Mucosa of rectum (tissue), 2 donors: ENCODE data around the gene ARHGEF17.
"Not testable (repeated sequence)": the region's sequence is repeated elsewhere in the genome, so short reads cannot be mapped to it uniquely, and the experiment has no call there.

ENCODE experiments used
- H3K27ac ChIP-seq, 2 donors: one replicate each; pipeline ENCODE4 v1.7.0; 2013; ENCODE audit warnings: inconsistent platforms in 2 of 2, low read depth in 2 of 2, low read length in 2 of 2
- H3K27me3 ChIP-seq, 2 donors: one replicate each; pipeline ENCODE4 v1.7.0; 2013; ENCODE audit warnings: low read length in 2 of 2; ENCODE audit not compliant: control insufficient read depth in 2 of 2, insufficient read depth in 2 of 2
- H3K36me3 ChIP-seq, 2 donors: one replicate each; pipeline ENCODE4 v1.7.0; 2013; ENCODE audit warnings: low read length in 2 of 2; ENCODE audit not compliant: control insufficient read depth in 2 of 2, insufficient read depth in 2 of 2
- H3K4me1 ChIP-seq, 2 donors: one replicate each; pipeline ENCODE4 v1.7.0; 2013; ENCODE audit warnings: low read length in 2 of 2, mild to moderate bottlenecking in 1 of 2; ENCODE audit not compliant: control insufficient read depth in 2 of 2, insufficient read depth in 2 of 2
- H3K4me3 ChIP-seq, 2 donors: one replicate each; pipeline ENCODE4 v1.7.0; 2013; ENCODE audit warnings: low read length in 2 of 2
- H3K9ac ChIP-seq, 2 donors: one replicate each; pipeline ENCODE4 v1.7.0; 2013; ENCODE audit warnings: low read length in 2 of 2, low read depth in 1 of 2, mild to moderate bottlenecking in 1 of 2
- H3K9me3 ChIP-seq, 2 donors: one replicate each; pipeline ENCODE4 v1.7.0; 2013; ENCODE audit warnings: low read length in 2 of 2; ENCODE audit not compliant: control insufficient read depth in 2 of 2
- donor health status: healthy.
- donor health status: Normal muscosa, but diverticular disease.

Gene ARHGEF17

GRCh38 chr11:73274191-73274590 is 33.9 kb upstream of the ARHGEF17 start:
- not testable (repeated sequence) for H3K27me3 ChIP-seq, H3K36me3 ChIP-seq, H3K4me3 ChIP-seq, H3K27ac ChIP-seq, H3K9ac ChIP-seq, H3K9me3 ChIP-seq
- H3K4me1 ChIP-seq = peaks cover 12 to 14% of the 10 kb centered on the region in 2 donors

GRCh38 chr11:73274722-73275380 is 33.2 kb upstream of the ARHGEF17 start:
- Histone ChIP-seq H3K4me3 (peak overlapping the region in 1 of 2 donors; percentile 13), H3K27ac (no peak overlapping the region)

GRCh38 chr11:73275381-73275750 is 32.7 kb upstream of the ARHGEF17 start:
- Histone ChIP-seq H3K4me3 (peak overlapping the region in 1 of 2 donors; percentile 13), H3K4me1 (peaks cover 6 to 7% of the 10 kb centered on the region in 2 donors)

More at GRCh38 chr11:73274722-73275380, 33.2 kb upstream of the ARHGEF17 start:
- Histone ChIP-seq H3K36me3 (no peaks in the 10 kb centered on the region), H3K9ac (no peak overlapping the region), H3K9me3 (no peaks in the 10 kb centered on the region), H3K4me1 (peaks cover 9% of the 10 kb centered on the region in 2 donors), H3K27me3 (no peaks in the 10 kb centered on the region)

GRCh38 chr11:73277467-73277866 is 30.6 kb upstream of the ARHGEF17 start:
- Histone ChIP-seq H3K27me3 (no peaks in the 10 kb centered on the region), H3K4me3 (no peak overlapping the region), H3K4me1 (peaks cover 0 to 5% of the 10 kb centered on the region in 2 donors)

More at GRCh38 chr11:73275381-73275750, 32.7 kb upstream of the ARHGEF17 start:
- no peak overlapping the region for H3K9ac ChIP-seq
- no peaks in the 10 kb centered on the region for H3K9me3 ChIP-seq
- H3K27ac ChIP-seq = no peak overlapping the region
- no peaks in the 10 kb centered on the region for H3K27me3 ChIP-seq
- no peaks in the 10 kb centered on the region for H3K36me3 ChIP-seq

GRCh38 chr11:73280626-73281025 is 27.4 kb upstream of the ARHGEF17 start:
- no peak overlapping the region for H3K9ac ChIP-seq
- H3K4me3 ChIP-seq = no peak overlapping the region
- no peaks in the 10 kb centered on the region for H3K27me3 ChIP-seq
- H3K27ac ChIP-seq = peak overlapping the region in 1 of 2 donors; percentile 22
- peaks cover 0 to 5% of the 10 kb centered on the region in 2 donors for H3K4me1 ChIP-seq
- H3K9me3 ChIP-seq = no peaks in the 10 kb centered on the region
- H3K36me3 ChIP-seq = no peaks in the 10 kb centered on the region

More at GRCh38 chr11:73277467-73277866, 30.6 kb upstream of the ARHGEF17 start:
- Histone ChIP-seq H3K36me3 (no peaks in the 10 kb centered on the region), H3K9me3 (no peaks in the 10 kb centered on the region), H3K9ac (no peak overlapping the region), H3K27ac (no peak overlapping the region)

GRCh38 chr11:73281201-73281741 is 26.8 kb upstream of the ARHGEF17 start:
- H3K4me3 ChIP-seq = no peak overlapping the region
- H3K9ac ChIP-seq = no peak overlapping the region
- no peaks in the 10 kb centered on the region for H3K36me3 ChIP-seq
- H3K4me1 ChIP-seq = peaks cover 0 to 5% of the 10 kb centered on the region in 2 donors
- peak overlapping the region; percentile 22 to 45 for H3K27ac ChIP-seq
- H3K9me3 ChIP-seq = no peaks in the 10 kb centered on the region
- H3K27me3 ChIP-seq = no peaks in the 10 kb centered on the region

GRCh38 chr11:73281796-73282660 is 26.0 kb upstream of the ARHGEF17 start:
- H3K9me3 ChIP-seq = no peaks in the 10 kb centered on the region
- no peak overlapping the region for H3K27ac ChIP-seq
- peaks cover 0 to 5% of the 10 kb centered on the region in 2 donors for H3K4me1 ChIP-seq
- H3K36me3 ChIP-seq = no peaks in the 10 kb centered on the region
- H3K4me3 ChIP-seq = no peak overlapping the region
- H3K27me3 ChIP-seq = no peaks in the 10 kb centered on the region
- H3K9ac ChIP-seq = no peak overlapping the region

GRCh38 chr11:73283276-73284000 is 24.6 kb upstream of the ARHGEF17 start:
- Histone ChIP-seq H3K9ac (no peak overlapping the region), H3K27me3 (no peaks in the 10 kb centered on the region), H3K27ac (peak overlapping the region in 1 of 2 donors; percentile 23), H3K4me3 (no peak overlapping the region), H3K4me1 (peaks cover 0 to 5% of the 10 kb centered on the region in 2 donors), H3K9me3 (no peaks in the 10 kb centered on the region), H3K36me3 (no peaks in the 10 kb centered on the region)

- no peaks in the 10 kb centered on the region for H3K27me3 ChIP-seq
- peaks cover 2 to 7% of the 10 kb centered on the region in 2 donors for H3K4me1 ChIP-seq
- H3K27ac ChIP-seq = no peak overlapping the region
Measured at GRCh38 chr11:73284106-73284505, 24.0 kb upstream of the ARHGEF17 start.

More at GRCh38 chr11:73284106-73284505, 24.0 kb upstream of the ARHGEF17 start:
- Histone ChIP-seq H3K9me3 (no peaks in the 10 kb centered on the region), H3K4me3 (no peak overlapping the region), H3K36me3 (no peaks in the 10 kb centered on the region), H3K9ac (no peak overlapping the region)
